Endothelial cell of umbilical vein (primary cell): ENCODE data around the gene SH2D6. TPM values are rescaled to one million over a fixed set of nuclear protein-coding genes. Genes with fewer than 3 reads are reported as not detected.

ENCODE experiments used
- BruUV-seq: library from RNA; stranded (reverse); fragments of 400-500 nt; replicated peaks from 2 replicates; lab custom pipeline; 2021; lab: Mats Ljungman, UMichigan
- CTCF ChIA-PET: fragments of 300-600, 350-600 bp; sonication (Branson Sonifier 250); formaldehyde crosslinking; loops from one replicate; lab custom pipeline; 2021; ENCODE audit warnings: antibody characterized with exemption, inconsistent platforms; lab: Charles Lee
- POLR2A ChIA-PET: fragments of 300-600, 350-600 bp; sonication (Branson Sonifier 250); formaldehyde crosslinking; loops from one replicate; lab custom pipeline; 2021; ENCODE audit warnings: antibody characterized with exemption, inconsistent platforms; lab: Charles Lee
- DNase-seq: peaks from one replicate; pipeline ENCODE4 v3.0.0-alpha.2; 2011; ENCODE audit warnings: low read depth, low spot score
- FAIRE-seq: peaks from 2 replicates; lab custom pipeline; 2011; peaks lifted over from hg19 to GRCh38; lab: Jason Lieb, UNC
- H2AFZ ChIP-seq: 2 replicates; pipeline ENCODE4 v1.6.0; 2012; ENCODE audit warnings: low read depth, low read length, control low read depth, inconsistent platforms
- H3K27ac ChIP-seq: 2 replicates; pipeline ENCODE4 v1.5.1; 2011; ENCODE audit warnings: low read depth, mild to moderate bottlenecking, control low read depth, low read length, moderate library complexity; ENCODE audit not compliant: insufficient read depth
- H3K27me3 ChIP-seq, 2 experiments: 2 replicates each; pipeline versions ENCODE4 v1.6.0 to v1.6.1; 2011; ENCODE audit warnings: low read length in 2 of 2, mixed read lengths in 1 of 2; ENCODE audit not compliant: control insufficient read depth in 2 of 2, insufficient read depth in 2 of 2
- H3K36me3 ChIP-seq, 2 experiments: 2 replicates in 1 of 2; 3 replicates in 1 of 2; pipeline ENCODE4 v1.5.1; 2011; ENCODE audit warnings: low read length in 2 of 2, mild to moderate bottlenecking in 1 of 2, moderate library complexity in 1 of 2; ENCODE audit not compliant: control insufficient read depth in 2 of 2, insufficient read depth in 2 of 2; ENCODE audit errors: extremely low read depth in 1 of 2
- H3K4me1 ChIP-seq: 3 replicates; pipeline ENCODE4 v1.5.1; 2011; ENCODE audit warnings: mild to moderate bottlenecking, low read length; ENCODE audit not compliant: control insufficient read depth, insufficient read depth; ENCODE audit errors: extremely low read depth
- H3K4me2 ChIP-seq: 2 replicates; pipeline ENCODE4 v1.6.1; 2011; ENCODE audit warnings: low read length, control low read depth, mixed read lengths; ENCODE audit not compliant: insufficient read depth
- H3K4me3 ChIP-seq, 3 experiments: fragments of 200-600 bp in 1 of 3; sonication (generic), shearing (Covaris generic) in 1 of 3; replicated peaks in 1 of 3; 2 replicates each; pipeline ENCODE4 v1.5.1; 2011 to 2016; ENCODE audit warnings: control low read depth in 3 of 3, low read length in 3 of 3, mild to moderate bottlenecking in 2 of 3, inconsistent platforms in 1 of 3, low read depth in 1 of 3, moderate library complexity in 1 of 3; ENCODE audit not compliant: insufficient read depth in 1 of 3
- H3K79me2 ChIP-seq: 2 replicates; pipeline ENCODE4 v1.6.0; 2012; ENCODE audit warnings: low read length, inconsistent platforms; ENCODE audit not compliant: control insufficient read depth, insufficient read depth
- H3K9ac ChIP-seq: replicated peaks from 2 replicates; pipeline ENCODE3; 2011; ENCODE audit warnings: low read length, control low read depth; ENCODE audit not compliant: insufficient read depth; ENCODE audit errors: extremely low read depth
- H3K9me1 ChIP-seq: replicated peaks from 3 replicates; pipeline ENCODE4 v1.6.0; 2011; ENCODE audit warnings: mild to moderate bottlenecking, low read length; ENCODE audit not compliant: control insufficient read depth, insufficient read depth; ENCODE audit errors: extremely low read depth
- H3K9me3 ChIP-seq: replicated peaks from 2 replicates; pipeline ENCODE4 v1.5.1; 2012; ENCODE audit warnings: low read length, inconsistent platforms; ENCODE audit not compliant: control insufficient read depth, insufficient read depth
- H4K20me1 ChIP-seq: replicated peaks from 2 replicates; pipeline ENCODE3; 2011; ENCODE audit warnings: mild to moderate bottlenecking, low read length; ENCODE audit not compliant: control insufficient read depth, insufficient read depth; ENCODE audit errors: extremely low read depth
- EZH2 ChIP-seq: IDR thresholded peaks from 2 replicates; pipeline ENCODE4 v1.6.1; 2012; ENCODE audit warnings: borderline replicate concordance, low read depth, mild to moderate bottlenecking, moderate library complexity, low read length, inconsistent platforms; ENCODE audit not compliant: severe bottlenecking
- FOS ChIP-seq: IDR thresholded peaks from 2 replicates; pipeline ENCODE4 v1.6.1; 2011; ENCODE audit warnings: mild to moderate bottlenecking, low read length, moderate library complexity, borderline replicate concordance; ENCODE audit not compliant: insufficient read depth
- MYC ChIP-seq: IDR thresholded peaks from one replicate; pipeline ENCODE4 v1.6.1; 2011; ENCODE audit warnings: mild to moderate bottlenecking, low read depth, low read length
- POLR2A ChIP-seq: IDR thresholded peaks from 2 replicates; pipeline ENCODE4 v1.6.1; 2012; ENCODE audit warnings: low read depth, mild to moderate bottlenecking, control low read depth, low read length
- POLR2AphosphoS5 ChIP-seq: IDR thresholded peaks from 2 replicates; pipeline ENCODE4 v1.6.1; 2012; ENCODE audit warnings: low read depth, mild to moderate bottlenecking, control low read depth, low read length, moderate library complexity; ENCODE audit not compliant: insufficient read depth
- dilution Hi-C: fragments of 300-500 bp; cut with MboI; formaldehyde crosslinking; loops from one replicate; pipeline ENCODE4 v1.15.0; 2019; ENCODE audit warnings: low sequenced_read_pairs; ENCODE audit not compliant: extremely low pct_ligation_motif_present
- intact Hi-C: fragments of 100-400 bp; cut with micrococcal nuclease; formaldehyde crosslinking; loops from one replicate; pipeline ENCODE4 v1.10.0; 2022
- polyA plus RNA-seq, 4 experiments: library from polyadenylated mRNA; depleted of rRNA in 3 of 4; stranded (reverse) in 3 of 4; unstranded in 1 of 4; fragments of >200 nt; gene quantifications; 2 replicates each; pipeline versions ENCODE4 v1.2.1 to v1.2.3, GENCODE V29; 2011 to 2012; ENCODE audit warnings: missing spikeins in 1 of 4
- total RNA-seq: library from RNA; stranded (reverse); gene quantifications from 2 replicates; pipeline ENCODE4 v1.2.3, GENCODE V29; 2021

Gene SH2D6
- total and polyA plus RNA-seq, 2 donors (not counting 3 experiments of a cell fraction or from before 2014, with no cell fraction given) = 0.53 TPM; not detected in 1

DNA sequence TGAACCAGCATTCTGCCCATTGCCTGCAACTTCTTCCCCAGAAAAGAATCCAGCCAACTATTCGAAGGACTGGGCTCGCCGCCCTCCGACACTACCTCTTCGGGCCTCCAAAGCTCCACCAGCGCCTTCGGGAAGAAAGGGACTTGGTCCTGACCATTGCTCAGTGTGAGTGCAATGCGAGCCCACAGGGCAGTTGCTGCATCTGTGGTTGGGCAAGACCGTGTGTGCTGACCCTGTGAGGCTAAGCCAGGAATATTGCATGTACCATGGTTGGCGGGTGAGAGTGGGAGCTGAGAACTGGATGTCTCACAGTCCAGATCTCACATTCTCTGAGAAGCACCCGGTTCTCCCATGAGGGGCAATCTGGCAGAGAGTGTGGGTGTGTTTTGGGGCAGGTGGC lies 47.5 kb upstream of the SH2D6 start:
- Histone ChIP-seq H2AFZ (no peak overlapping the region), H3K27me3 (no peaks in the 10 kb centered on the region), H3K27ac (no peak overlapping the region), H3K79me2 (no peaks in the 10 kb centered on the region), H3K4me1 (no peaks in the 10 kb centered on the region), H4K20me1 (no peaks in the 10 kb centered on the region), H3K9me3 (no peaks in the 10 kb centered on the region), H3K9me1 (no peaks in the 10 kb centered on the region), H3K9ac (no peak overlapping the region), H3K4me2 (no peak overlapping the region), H3K36me3 (no peaks in the 10 kb centered on the region), H3K4me3 (no peak overlapping the region)
- intact Hi-C loops (no loop called here), dilution Hi-C loops (no loop called here)
- ChIA-PET POLR2A (no interaction called here), CTCF (interaction anchor here (0.8 to 1.3 kb wide), 2 partner anchors 22 to 37 kb away, joined by 3 read pairs; no protein-coding TSS in a partner anchor)
- TF ChIP-seq POLR2A (no peak), POLR2AphosphoS5 (no peak)
- no peak for DNase-seq
- BruUV-seq = no TSS peak
- no peak for FAIRE-seq

DNA sequence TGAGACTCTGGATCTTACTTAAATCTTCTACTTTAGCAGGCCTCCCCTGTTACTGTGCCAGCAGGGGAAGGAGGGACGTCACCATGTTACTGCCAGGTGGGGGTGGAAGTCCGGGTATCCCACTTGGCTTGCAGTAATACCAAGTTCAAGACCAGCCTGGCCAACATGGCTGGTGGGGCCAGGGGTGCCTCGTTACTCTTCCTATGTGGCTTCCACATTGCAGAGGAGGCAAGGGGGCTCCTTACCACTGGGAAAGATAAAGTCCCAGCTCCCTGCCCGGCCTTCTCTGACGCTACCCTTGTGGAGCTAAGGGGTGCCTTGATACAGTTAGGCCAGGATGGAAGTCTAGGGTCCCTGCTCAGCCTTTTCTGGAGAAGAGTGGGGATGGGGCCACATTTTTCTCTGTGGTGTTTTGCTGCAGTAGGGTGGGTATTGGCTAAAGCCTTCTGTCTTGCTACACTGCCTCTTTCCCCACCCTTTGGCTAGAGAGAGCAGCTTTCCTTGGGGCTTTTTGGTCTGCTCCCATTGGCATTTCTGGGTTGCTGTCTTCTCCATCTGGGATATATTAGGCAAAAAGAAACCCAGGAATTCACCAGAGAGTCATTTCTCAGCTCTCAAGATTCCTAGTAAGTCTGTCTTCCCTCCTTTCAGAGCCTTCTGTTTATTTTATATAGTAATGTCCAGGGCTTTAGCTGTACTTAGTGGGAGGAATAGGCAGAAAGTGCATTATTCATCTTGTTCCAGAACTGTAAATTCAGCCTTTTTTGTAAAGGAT lies 42.0 kb upstream of the SH2D6 start:
- ChIA-PET CTCF (no interaction called here), POLR2A (interaction anchor here (0.6 kb wide), 1 partner anchor 23 kb away, joined by 6 read pairs; no protein-coding TSS in a partner anchor)
- no peak for TF ChIP-seq FOS
- no peak for TF ChIP-seq POLR2AphosphoS5
- no peak for TF ChIP-seq MYC
- TF ChIP-seq POLR2A = no peak
- no peak for TF ChIP-seq EZH2
- Histone ChIP-seq H3K9ac (no peak overlapping the region), H2AFZ (no peak overlapping the region), H3K36me3 (peaks cover 0 to 2% of the 10 kb centered on the region in 2 experiments), H3K4me3 (no peak overlapping the region), H4K20me1 (no peaks in the 10 kb centered on the region), H3K79me2 (no peaks in the 10 kb centered on the region), H3K9me1 (no peaks in the 10 kb centered on the region), H3K27ac (no peak overlapping the region), H3K4me2 (no peak overlapping the region), H3K9me3 (no peaks in the 10 kb centered on the region), H3K27me3 (no peaks in the 10 kb centered on the region), H3K4me1 (no peaks in the 10 kb centered on the region)
- dilution Hi-C loops = no loop called here
- no peak for DNase-seq
- FAIRE-seq = no peak
- intact Hi-C loops = no loop called here
- BruUV-seq = no TSS peak
